Peyer's patch (tissue), 4 donors: ENCODE measurements around the gene CDC42BPG.

Source experiments
- POLR2A ChIP-seq, 2 donors: fragments of 450-650 bp; IDR thresholded peaks; one replicate each; pipeline ENCODE4 v1.5.1; 2017; ENCODE audit warnings: antibody characterized with exemption in 2 of 2, mild to moderate bottlenecking in 2 of 2, moderate library complexity in 2 of 2
- TF ChIP-seq, protein P1 (sequence below), 6 experiments: fragments of 450-650 bp in 4 of 6; fragments of 200-600 bp in 2 of 6; sonication (generic) in 1 of 6; IDR thresholded peaks; one replicate each; pipeline ENCODE4 v1.5.1; 2017 to 2019; ENCODE audit warnings: antibody characterized with exemption in 6 of 6, mild to moderate bottlenecking in 3 of 6, moderate library complexity in 1 of 6

DNA sequence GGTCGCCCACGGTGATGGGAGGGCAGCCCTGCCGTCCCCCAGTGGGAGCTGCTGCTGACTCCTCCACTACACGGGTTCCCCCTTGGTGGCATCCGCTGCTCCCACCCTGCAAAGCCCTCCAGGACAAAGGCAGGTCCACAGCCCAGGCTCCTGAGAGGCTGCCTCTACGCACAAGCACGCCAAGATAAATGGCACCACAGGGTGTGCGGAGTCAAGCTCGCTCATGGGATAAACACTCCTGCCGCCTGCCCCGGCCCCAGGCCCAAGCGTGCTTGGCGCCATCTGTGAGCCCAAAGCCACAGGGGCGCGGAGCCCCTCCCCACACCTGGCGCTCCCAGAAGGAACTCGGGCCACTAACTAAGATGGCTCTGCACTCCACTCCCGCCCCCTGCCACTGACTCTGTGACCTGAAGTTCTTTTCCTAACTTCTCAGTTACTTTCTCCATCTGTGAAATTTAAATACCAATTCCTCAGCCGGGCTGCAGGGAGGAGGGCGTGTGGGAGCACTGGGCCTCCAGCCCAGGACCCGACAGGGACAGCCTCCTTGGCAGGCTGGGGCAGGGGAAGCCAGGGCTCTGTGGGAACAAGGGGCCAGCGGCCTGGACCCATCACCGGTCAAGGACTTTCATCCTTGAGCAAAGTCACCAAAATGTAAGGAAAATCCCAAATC, 19.1 kb upstream of the CDC42BPG start:
- TF ChIP-seq POLR2A (IDR thresholded peaks at IDR 0.05) = no peak
- TF ChIP-seq, protein P1, sequence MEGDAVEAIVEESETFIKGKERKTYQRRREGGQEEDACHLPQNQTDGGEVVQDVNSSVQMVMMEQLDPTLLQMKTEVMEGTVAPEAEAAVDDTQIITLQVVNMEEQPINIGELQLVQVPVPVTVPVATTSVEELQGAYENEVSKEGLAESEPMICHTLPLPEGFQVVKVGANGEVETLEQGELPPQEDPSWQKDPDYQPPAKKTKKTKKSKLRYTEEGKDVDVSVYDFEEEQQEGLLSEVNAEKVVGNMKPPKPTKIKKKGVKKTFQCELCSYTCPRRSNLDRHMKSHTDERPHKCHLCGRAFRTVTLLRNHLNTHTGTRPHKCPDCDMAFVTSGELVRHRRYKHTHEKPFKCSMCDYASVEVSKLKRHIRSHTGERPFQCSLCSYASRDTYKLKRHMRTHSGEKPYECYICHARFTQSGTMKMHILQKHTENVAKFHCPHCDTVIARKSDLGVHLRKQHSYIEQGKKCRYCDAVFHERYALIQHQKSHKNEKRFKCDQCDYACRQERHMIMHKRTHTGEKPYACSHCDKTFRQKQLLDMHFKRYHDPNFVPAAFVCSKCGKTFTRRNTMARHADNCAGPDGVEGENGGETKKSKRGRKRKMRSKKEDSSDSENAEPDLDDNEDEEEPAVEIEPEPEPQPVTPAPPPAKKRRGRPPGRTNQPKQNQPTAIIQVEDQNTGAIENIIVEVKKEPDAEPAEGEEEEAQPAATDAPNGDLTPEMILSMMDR (IDR thresholded peaks at IDR 0.05) = no peak
